ENCODE data around the gene SNCB.

GRCh38 chr5:176674799-176675198 lies 44.5 kb upstream of the SNCB start:
- TF ChIP-seq CTCF (conservative IDR thresholded peaks at IDR 0.05; ENCODE audit: low read length): no peak
- no peak for TF ChIP-seq EZH2phosphoT487 (IDR thresholded peaks at IDR 0.05; ENCODE audit: borderline replicate concordance)

Data from Loucy (cell line).